DND-41 (cell line): ENCODE data around the gene ULK1.

Experiments
- ATAC-seq: fragments of 200-7000 bp; cut with Tn5 transposase; 3 replicates; pipeline ENCODE4 v1.9.1; 2021; ENCODE audit warnings: low read depth; ENCODE audit not compliant: insufficient read depth
- DNase-seq: peaks from one replicate; pipeline ENCODE4 v3.0.0-alpha.2; 2020
- H2AFZ ChIP-seq: 2 replicates; pipeline ENCODE4 v1.6.0; 2012; ENCODE audit warnings: low read depth, low read length
- H3K27ac ChIP-seq: 2 replicates; pipeline ENCODE4 v1.5.1; 2012; ENCODE audit warnings: low read length, inconsistent platforms
- H3K27me3 ChIP-seq: fragments of 200-600 bp; sonication (generic); 2 replicates; pipeline ENCODE4 v1.6.0; 2012; ENCODE audit warnings: low read length, mild to moderate bottlenecking, inconsistent platforms; ENCODE audit not compliant: insufficient read depth, poor library complexity
- H3K36me3 ChIP-seq: 2 replicates; pipeline ENCODE4 v1.5.1; 2012; ENCODE audit warnings: low read length, inconsistent platforms; ENCODE audit not compliant: insufficient read depth
- H3K4me1 ChIP-seq: 2 replicates; pipeline ENCODE4 v1.5.1; 2012; ENCODE audit warnings: mild to moderate bottlenecking, low read length; ENCODE audit not compliant: insufficient read depth
- H3K4me2 ChIP-seq: 2 replicates; pipeline ENCODE4 v1.6.0; 2012; ENCODE audit warnings: mild to moderate bottlenecking, moderate library complexity, low read length, inconsistent platforms; ENCODE audit not compliant: insufficient read depth
- H3K4me3 ChIP-seq, 2 experiments: fragments of 200-600 bp in 1 of 2; shearing (Covaris generic) in 1 of 2; 2 replicates each; pipeline ENCODE4 v1.5.1; 2012 to 2016; ENCODE audit warnings: inconsistent platforms in 2 of 2, low read length in 2 of 2, mild to moderate bottlenecking in 2 of 2, low read depth in 1 of 2, moderate library complexity in 1 of 2
- H3K79me2 ChIP-seq: 2 replicates; pipeline ENCODE4 v1.6.0; 2012; ENCODE audit warnings: low read length, inconsistent platforms; ENCODE audit not compliant: insufficient read depth
- H3K9ac ChIP-seq: 2 replicates; pipeline ENCODE4 v1.6.0; 2012; ENCODE audit warnings: low read depth, mild to moderate bottlenecking, inconsistent platforms, low read length, moderate library complexity
- H3K9me3 ChIP-seq: 2 replicates; pipeline ENCODE4 v1.5.1; 2012; ENCODE audit warnings: low read length, moderate library complexity, mild to moderate bottlenecking, inconsistent platforms; ENCODE audit not compliant: insufficient read depth, severe bottlenecking
- H4K20me1 ChIP-seq: 2 replicates; pipeline ENCODE4 v1.6.0; 2012; ENCODE audit warnings: low read length; ENCODE audit not compliant: insufficient read depth
- EZH2 ChIP-seq: IDR thresholded peaks from 3 replicates; pipeline ENCODE4 v1.6.1; 2012; ENCODE audit warnings: borderline replicate concordance, low read depth, mild to moderate bottlenecking, moderate library complexity, low read length, inconsistent platforms; ENCODE audit not compliant: severe bottlenecking
- TF ChIP-seq, protein P1 (sequence below): IDR thresholded peaks from 2 replicates; pipeline ENCODE4 v1.5.1; 2012; ENCODE audit warnings: borderline replicate concordance, low read length, moderate library complexity, mild to moderate bottlenecking; ENCODE audit not compliant: poor library complexity, severe bottlenecking; ENCODE audit errors: extremely low read depth

Gene ULK1

GRCh38 chr12:131862084-131862441 lies 32.4 kb upstream of the ULK1 start:
- Histone ChIP-seq H3K4me1 (no peaks in the 10 kb centered on the region), H3K9me3 (no peaks in the 10 kb centered on the region), H3K4me3 (no peak overlapping the region), H3K36me3 (no peaks in the 10 kb centered on the region), H2AFZ (no peak overlapping the region), H4K20me1 (no peaks in the 10 kb centered on the region; the same call in 1 of the 2 replicates), H3K27ac (no peak overlapping the region), H3K9ac (no peak overlapping the region), H3K27me3 (no peaks in the 10 kb centered on the region), H3K79me2 (no peaks in the 10 kb centered on the region), H3K4me2 (no peak overlapping the region)
- TF ChIP-seq, protein P1, sequence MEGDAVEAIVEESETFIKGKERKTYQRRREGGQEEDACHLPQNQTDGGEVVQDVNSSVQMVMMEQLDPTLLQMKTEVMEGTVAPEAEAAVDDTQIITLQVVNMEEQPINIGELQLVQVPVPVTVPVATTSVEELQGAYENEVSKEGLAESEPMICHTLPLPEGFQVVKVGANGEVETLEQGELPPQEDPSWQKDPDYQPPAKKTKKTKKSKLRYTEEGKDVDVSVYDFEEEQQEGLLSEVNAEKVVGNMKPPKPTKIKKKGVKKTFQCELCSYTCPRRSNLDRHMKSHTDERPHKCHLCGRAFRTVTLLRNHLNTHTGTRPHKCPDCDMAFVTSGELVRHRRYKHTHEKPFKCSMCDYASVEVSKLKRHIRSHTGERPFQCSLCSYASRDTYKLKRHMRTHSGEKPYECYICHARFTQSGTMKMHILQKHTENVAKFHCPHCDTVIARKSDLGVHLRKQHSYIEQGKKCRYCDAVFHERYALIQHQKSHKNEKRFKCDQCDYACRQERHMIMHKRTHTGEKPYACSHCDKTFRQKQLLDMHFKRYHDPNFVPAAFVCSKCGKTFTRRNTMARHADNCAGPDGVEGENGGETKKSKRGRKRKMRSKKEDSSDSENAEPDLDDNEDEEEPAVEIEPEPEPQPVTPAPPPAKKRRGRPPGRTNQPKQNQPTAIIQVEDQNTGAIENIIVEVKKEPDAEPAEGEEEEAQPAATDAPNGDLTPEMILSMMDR = no peak
- TF ChIP-seq EZH2 = no peak
- DNase-seq = no peak
- ATAC-seq = no peak

DNA sequence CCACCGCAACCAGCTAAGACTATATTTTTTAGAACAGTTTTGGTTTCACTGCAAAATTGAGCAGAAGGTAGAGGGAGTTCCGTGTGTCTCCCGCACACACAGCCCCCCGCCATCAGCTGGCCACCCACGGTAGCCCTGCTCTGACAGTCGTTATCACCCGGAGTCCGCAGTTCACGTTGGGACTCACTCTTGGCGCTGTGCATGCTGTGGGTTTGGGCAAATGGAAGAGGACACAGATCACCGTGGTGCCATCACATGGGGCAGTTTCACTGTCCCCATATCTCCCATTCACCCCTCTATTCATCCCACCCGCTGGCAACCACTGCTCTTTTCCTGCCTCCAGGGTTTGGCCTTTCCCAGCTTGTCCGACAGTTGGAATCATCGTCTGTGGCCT lies 31.8 kb upstream of the ULK1 start:
- Histone ChIP-seq H3K4me3 (no peak overlapping the region), H3K27ac (no peak overlapping the region), H3K9me3 (no peaks in the 10 kb centered on the region), H4K20me1 (no peaks in the 10 kb centered on the region; the same call in 1 of the 2 replicates), H3K4me2 (no peak overlapping the region), H3K4me1 (no peaks in the 10 kb centered on the region), H3K27me3 (no peaks in the 10 kb centered on the region), H3K36me3 (no peaks in the 10 kb centered on the region), H3K9ac (no peak overlapping the region), H2AFZ (no peak overlapping the region), H3K79me2 (no peaks in the 10 kb centered on the region)
- DNase-seq (no peak), ATAC-seq (no peak)
- no peak for TF ChIP-seq EZH2

- no peaks in the 10 kb centered on the region for H3K27me3 ChIP-seq
- H3K9me3 ChIP-seq = no peaks in the 10 kb centered on the region
- no peak overlapping the region for H3K4me2 ChIP-seq
- TF ChIP-seq, protein P1 = no peak
- TF ChIP-seq EZH2 = no peak
- no peaks in the 10 kb centered on the region for H3K79me2 ChIP-seq
- no peak overlapping the region for H3K27ac ChIP-seq
- no peak for DNase-seq
- H3K4me1 ChIP-seq = no peaks in the 10 kb centered on the region
- H3K4me3 ChIP-seq = no peak overlapping the region
- H3K36me3 ChIP-seq = no peaks in the 10 kb centered on the region
- ATAC-seq = no peak
- H4K20me1 ChIP-seq = no peaks in the 10 kb centered on the region; the same call in 1 of the 2 replicates
- no peak overlapping the region for H2AFZ ChIP-seq
- H3K9ac ChIP-seq = no peak overlapping the region
Observed at GRCh38 chr12:131862994-131863710, 31.3 kb upstream of the ULK1 start.

GRCh38 chr12:131863711-131864396 lies 30.6 kb upstream of the ULK1 start:
- Histone ChIP-seq H3K4me1 (no peaks in the 10 kb centered on the region), H3K79me2 (no peaks in the 10 kb centered on the region), H3K9me3 (no peaks in the 10 kb centered on the region), H4K20me1 (no peaks in the 10 kb centered on the region; the same call in 1 of the 2 replicates), H3K4me3 (no peak overlapping the region), H3K27me3 (no peaks in the 10 kb centered on the region), H3K36me3 (no peaks in the 10 kb centered on the region), H3K27ac (no peak overlapping the region), H2AFZ (no peak overlapping the region), H3K9ac (no peak overlapping the region), H3K4me2 (no peak overlapping the region)
- TF ChIP-seq, protein P1 = no peak
- TF ChIP-seq EZH2 = no peak
- ATAC-seq (no peak), DNase-seq (no peak)
